ENCODE results near the gene OR52B6. TPM values are rescaled to one million over a fixed set of nuclear protein-coding genes. Genes with fewer than 3 reads are reported as not detected.

OR52B6 gene
- total RNA-seq, 1 experiment from 2014 or later = not detected

DNA sequence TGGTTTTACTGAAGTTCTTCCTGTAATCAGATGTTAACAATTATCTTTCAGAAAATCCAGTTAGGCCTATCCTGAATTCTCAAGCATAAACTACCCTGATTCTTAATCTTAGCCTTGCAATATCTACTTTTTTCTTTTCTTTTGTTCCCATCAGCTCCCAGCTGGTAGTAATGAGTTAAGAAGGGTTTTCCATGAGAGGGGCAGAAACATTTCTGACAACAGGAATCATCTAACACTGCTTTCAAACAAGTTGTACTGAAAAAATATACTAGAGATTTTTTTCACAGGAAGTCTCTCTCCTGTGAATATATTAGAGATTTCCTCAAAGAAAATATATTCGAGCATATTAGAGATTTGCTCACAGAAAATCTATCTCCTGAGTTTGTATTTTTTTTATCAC is 12.5 kb downstream of the OR52B6 start:
- CTCF ChIA-PET = no interaction called here
- no peak for TF ChIP-seq RELA (CRISPR knock-in tag; IDR thresholded peaks at IDR 0.05; ENCODE audit: borderline replicate concordance)
- TF ChIP-seq ZNF423 (CRISPR knock-in tag; IDR thresholded peaks at IDR 0.05) = no peak
- TF ChIP-seq, protein P1, sequence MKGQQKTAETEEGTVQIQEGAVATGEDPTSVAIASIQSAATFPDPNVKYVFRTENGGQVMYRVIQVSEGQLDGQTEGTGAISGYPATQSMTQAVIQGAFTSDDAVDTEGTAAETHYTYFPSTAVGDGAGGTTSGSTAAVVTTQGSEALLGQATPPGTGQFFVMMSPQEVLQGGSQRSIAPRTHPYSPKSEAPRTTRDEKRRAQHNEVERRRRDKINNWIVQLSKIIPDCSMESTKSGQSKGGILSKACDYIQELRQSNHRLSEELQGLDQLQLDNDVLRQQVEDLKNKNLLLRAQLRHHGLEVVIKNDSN (CRISPR knock-in tag; IDR thresholded peaks at IDR 0.05) = no peak
- TF ChIP-seq, protein P2, sequence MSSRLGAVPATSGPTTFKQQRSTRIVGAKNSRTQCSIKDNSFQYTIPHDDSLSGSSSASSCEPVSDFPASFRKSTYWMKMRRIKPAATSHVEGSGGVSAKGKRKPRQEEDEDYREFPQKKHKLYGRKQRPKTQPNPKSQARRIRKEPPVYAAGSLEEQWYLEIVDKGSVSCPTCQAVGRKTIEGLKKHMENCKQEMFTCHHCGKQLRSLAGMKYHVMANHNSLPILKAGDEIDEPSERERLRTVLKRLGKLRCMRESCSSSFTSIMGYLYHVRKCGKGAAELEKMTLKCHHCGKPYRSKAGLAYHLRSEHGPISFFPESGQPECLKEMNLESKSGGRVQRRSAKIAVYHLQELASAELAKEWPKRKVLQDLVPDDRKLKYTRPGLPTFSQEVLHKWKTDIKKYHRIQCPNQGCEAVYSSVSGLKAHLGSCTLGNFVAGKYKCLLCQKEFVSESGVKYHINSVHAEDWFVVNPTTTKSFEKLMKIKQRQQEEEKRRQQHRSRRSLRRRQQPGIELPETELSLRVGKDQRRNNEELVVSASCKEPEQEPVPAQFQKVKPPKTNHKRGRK (CRISPR knock-in tag; IDR thresholded peaks at IDR 0.05; ENCODE audit: borderline replicate concordance) = no peak
- TF ChIP-seq, protein P3, sequence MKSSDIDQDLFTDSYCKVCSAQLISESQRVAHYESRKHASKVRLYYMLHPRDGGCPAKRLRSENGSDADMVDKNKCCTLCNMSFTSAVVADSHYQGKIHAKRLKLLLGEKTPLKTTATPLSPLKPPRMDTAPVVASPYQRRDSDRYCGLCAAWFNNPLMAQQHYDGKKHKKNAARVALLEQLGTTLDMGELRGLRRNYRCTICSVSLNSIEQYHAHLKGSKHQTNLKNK (CRISPR knock-in tag; IDR thresholded peaks at IDR 0.05) = no peak
- no peak for TF ChIP-seq ZNF263 (CRISPR knock-in tag; IDR thresholded peaks at IDR 0.05; ENCODE audit: low read depth)
- no peak for TF ChIP-seq FOXJ3 (CRISPR knock-in tag; IDR thresholded peaks at IDR 0.05; ENCODE audit: borderline replicate concordance)
- TF ChIP-seq, protein P4, sequence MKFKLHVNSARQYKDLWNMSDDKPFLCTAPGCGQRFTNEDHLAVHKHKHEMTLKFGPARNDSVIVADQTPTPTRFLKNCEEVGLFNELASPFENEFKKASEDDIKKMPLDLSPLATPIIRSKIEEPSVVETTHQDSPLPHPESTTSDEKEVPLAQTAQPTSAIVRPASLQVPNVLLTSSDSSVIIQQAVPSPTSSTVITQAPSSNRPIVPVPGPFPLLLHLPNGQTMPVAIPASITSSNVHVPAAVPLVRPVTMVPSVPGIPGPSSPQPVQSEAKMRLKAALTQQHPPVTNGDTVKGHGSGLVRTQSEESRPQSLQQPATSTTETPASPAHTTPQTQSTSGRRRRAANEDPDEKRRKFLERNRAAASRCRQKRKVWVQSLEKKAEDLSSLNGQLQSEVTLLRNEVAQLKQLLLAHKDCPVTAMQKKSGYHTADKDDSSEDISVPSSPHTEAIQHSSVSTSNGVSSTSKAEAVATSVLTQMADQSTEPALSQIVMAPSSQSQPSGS (CRISPR knock-in tag; IDR thresholded peaks at IDR 0.05; ENCODE audit: borderline replicate concordance, low read depth) = no peak
- TF ChIP-seq, protein P5, sequence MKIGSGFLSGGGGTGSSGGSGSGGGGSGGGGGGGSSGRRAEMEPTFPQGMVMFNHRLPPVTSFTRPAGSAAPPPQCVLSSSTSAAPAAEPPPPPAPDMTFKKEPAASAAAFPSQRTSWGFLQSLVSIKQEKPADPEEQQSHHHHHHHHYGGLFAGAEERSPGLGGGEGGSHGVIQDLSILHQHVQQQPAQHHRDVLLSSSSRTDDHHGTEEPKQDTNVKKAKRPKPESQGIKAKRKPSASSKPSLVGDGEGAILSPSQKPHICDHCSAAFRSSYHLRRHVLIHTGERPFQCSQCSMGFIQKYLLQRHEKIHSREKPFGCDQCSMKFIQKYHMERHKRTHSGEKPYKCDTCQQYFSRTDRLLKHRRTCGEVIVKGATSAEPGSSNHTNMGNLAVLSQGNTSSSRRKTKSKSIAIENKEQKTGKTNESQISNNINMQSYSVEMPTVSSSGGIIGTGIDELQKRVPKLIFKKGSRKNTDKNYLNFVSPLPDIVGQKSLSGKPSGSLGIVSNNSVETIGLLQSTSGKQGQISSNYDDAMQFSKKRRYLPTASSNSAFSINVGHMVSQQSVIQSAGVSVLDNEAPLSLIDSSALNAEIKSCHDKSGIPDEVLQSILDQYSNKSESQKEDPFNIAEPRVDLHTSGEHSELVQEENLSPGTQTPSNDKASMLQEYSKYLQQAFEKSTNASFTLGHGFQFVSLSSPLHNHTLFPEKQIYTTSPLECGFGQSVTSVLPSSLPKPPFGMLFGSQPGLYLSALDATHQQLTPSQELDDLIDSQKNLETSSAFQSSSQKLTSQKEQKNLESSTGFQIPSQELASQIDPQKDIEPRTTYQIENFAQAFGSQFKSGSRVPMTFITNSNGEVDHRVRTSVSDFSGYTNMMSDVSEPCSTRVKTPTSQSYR (CRISPR knock-in tag; IDR thresholded peaks at IDR 0.05) = no peak
- no peak for TF ChIP-seq MYBL2 (CRISPR knock-in tag; IDR thresholded peaks at IDR 0.05)
- TF ChIP-seq ZNF138 (CRISPR knock-in tag; conservative IDR thresholded peaks at IDR 0.05) = no peak
- TF ChIP-seq ZNF219 (CRISPR knock-in tag; IDR thresholded peaks at IDR 0.05; ENCODE audit: borderline replicate concordance) = no peak
- no peak for TF ChIP-seq SOX15 (CRISPR knock-in tag; IDR thresholded peaks at IDR 0.05)
- TF ChIP-seq ESRRA (CRISPR knock-in tag; IDR thresholded peaks at IDR 0.05; ENCODE audit: borderline replicate concordance) = no peak
- no peak for TF ChIP-seq ATF1 (CRISPR knock-in tag; IDR thresholded peaks at IDR 0.05)
- TF ChIP-seq ZNF232 (CRISPR knock-in tag; IDR thresholded peaks at IDR 0.05) = no peak
- TF ChIP-seq, protein P6, sequence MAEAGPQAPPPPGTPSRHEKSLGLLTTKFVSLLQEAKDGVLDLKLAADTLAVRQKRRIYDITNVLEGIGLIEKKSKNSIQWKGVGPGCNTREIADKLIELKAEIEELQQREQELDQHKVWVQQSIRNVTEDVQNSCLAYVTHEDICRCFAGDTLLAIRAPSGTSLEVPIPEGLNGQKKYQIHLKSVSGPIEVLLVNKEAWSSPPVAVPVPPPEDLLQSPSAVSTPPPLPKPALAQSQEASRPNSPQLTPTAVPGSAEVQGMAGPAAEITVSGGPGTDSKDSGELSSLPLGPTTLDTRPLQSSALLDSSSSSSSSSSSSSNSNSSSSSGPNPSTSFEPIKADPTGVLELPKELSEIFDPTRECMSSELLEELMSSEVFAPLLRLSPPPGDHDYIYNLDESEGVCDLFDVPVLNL (CRISPR knock-in tag; IDR thresholded peaks at IDR 0.05; ENCODE audit: borderline replicate concordance, low read depth) = no peak
- peaks cover 13% of the 10 kb centered on the region for H3K36me3 Mint-ChIP-seq
- no peak for ATAC-seq
- DNase-seq (ENCODE audit: low spot score) = no peak
- no peak overlapping the region for H3K4me3 Mint-ChIP-seq
- H3K27me3 Mint-ChIP-seq (ENCODE audit: low read depth) = no peaks in the 10 kb centered on the region
- no peak overlapping the region for H3K27ac Mint-ChIP-seq
- POLR2A ChIA-PET = no interaction called here
- peaks cover 19% of the 10 kb centered on the region for H3K9me3 Mint-ChIP-seq
- peaks cover 27% of the 10 kb centered on the region for H3K4me1 Mint-ChIP-seq
